SW 1271 (cell line): ENCODE data around the gene PLK1.
"Not testable (repeated sequence)": the region's sequence is repeated elsewhere in the genome, so short reads cannot be mapped to it uniquely, and the experiment has no call there.

Experiments used
- DNase-seq, 2 experiments: peaks; one replicate each; lab custom pipeline; 2025; lab: John Stamatoyannopoulos, UW

Gene PLK1

GRCh38 chr16:23710504-23710903, 31.8 kb downstream of the PLK1 start:
- no peak for DNase-seq

GRCh38 chr16:23711785-23712184, 33.1 kb downstream of the PLK1 start:
- DNase-seq: no peak

- DNase-seq: no peak
These were observed 34.3 kb downstream of the PLK1 start, which contains the start of gene ERN2 for GRCh38 chr16:23712976-23713375. Gene ERN2, minus strand, starts transcription at chr16:23713222. Its CDS starts 35 bp downstream, at chr16:23713187.

GRCh38 chr16:23716484-23716883, 37.8 kb downstream of the PLK1 start:
- no peak for DNase-seq

GRCh38 chr16:23722613-23723240, 44.0 kb downstream of the PLK1 start:
- DNase-seq: not testable (repeated sequence)

- no peak for DNase-seq
These were observed 45.6 kb downstream of the PLK1 start for GRCh38 chr16:23724096-23724784.

- DNase-seq: no peak
These were observed 46.1 kb downstream of the PLK1 start for GRCh38 chr16:23724785-23725131.

- DNase-seq: no peak
These were observed 48.0 kb downstream of the PLK1 start for GRCh38 chr16:23726710-23727109.

GRCh38 chr16:23728112-23728477, 49.4 kb downstream of the PLK1 start:
- no peak for DNase-seq

- DNase-seq: no peak
These were observed 51.1 kb downstream of the PLK1 start for GRCh38 chr16:23729503-23730424.

GRCh38 chr16:23734176-23734893, 55.6 kb downstream of the PLK1 start:
- DNase-seq: no peak

GRCh38 chr16:23737423-23738028, 58.8 kb downstream of the PLK1 start:
- DNase-seq: not testable (repeated sequence)

- no peak for DNase-seq
These were observed 60.8 kb downstream of the PLK1 start for GRCh38 chr16:23739516-23739915.
